Common myeloid progenitor, CD34-positive (primary cell): ENCODE data around the gene SLC22A2.

ENCODE experiments used
- CTCF ChIA-PET: fragments of 350-600 bp; sonication (Branson Sonifier 250); formaldehyde crosslinking; loops from one replicate; lab custom pipeline; 2021; ENCODE audit warnings: antibody characterized with exemption; lab: Charles Lee
- POLR2A ChIA-PET: fragments of 350-600 bp; sonication (Branson Sonifier 250); formaldehyde crosslinking; loops from one replicate; lab custom pipeline; 2021; ENCODE audit warnings: antibody characterized with exemption; lab: Charles Lee
- DNase-seq, 3 donors: peaks; one replicate each; pipeline versions ENCODE4 v3.0.0 to v3.0.0-alpha.2; 2013
- H3K27ac ChIP-seq, 2 experiments: 1 replicate in 1 of 2; 2 replicates in 1 of 2; pipeline ENCODE4 v1.7.0; 2013; ENCODE audit warnings: inconsistent platforms in 2 of 2, low read length in 2 of 2, mild to moderate bottlenecking in 2 of 2, low read depth in 1 of 2, moderate library complexity in 1 of 2; ENCODE audit not compliant: severe bottlenecking in 2 of 2, insufficient read depth in 1 of 2, poor library complexity in 1 of 2
- H3K27me3 ChIP-seq, 5 experiments: replicated peaks in 2 of 5; 1 replicate in 3 of 5; 2 replicates in 2 of 5; pipeline versions ENCODE4 v1.6.1 to v1.7.0; 2013; ENCODE audit warnings: low read length in 4 of 5, mild to moderate bottlenecking in 2 of 5, moderate library complexity in 2 of 5, inconsistent platforms in 1 of 5; ENCODE audit not compliant: insufficient read depth in 5 of 5, control insufficient read depth in 4 of 5
- H3K36me3 ChIP-seq, 4 experiments: 1 replicate in 2 of 4; 2 replicates in 2 of 4; pipeline versions ENCODE4 v1.6.1 to v1.7.0; 2013; ENCODE audit warnings: low read length in 3 of 4, control low read depth in 1 of 4, mild to moderate bottlenecking in 1 of 4; ENCODE audit not compliant: control insufficient read depth in 4 of 4, insufficient read depth in 4 of 4
- H3K4me1 ChIP-seq, 4 experiments: 1 replicate in 3 of 4; 2 replicates in 1 of 4; pipeline versions ENCODE4 v1.6.1 to v1.7.1; 2013; ENCODE audit warnings: low read length in 3 of 4, mild to moderate bottlenecking in 3 of 4, control low read depth in 1 of 4, inconsistent platforms in 1 of 4, moderate library complexity in 1 of 4; ENCODE audit not compliant: control insufficient read depth in 4 of 4, insufficient read depth in 4 of 4; ENCODE audit errors: control extremely low read depth in 1 of 4
- H3K4me3 ChIP-seq, 7 experiments: 1 replicate in 4 of 7; 2 replicates in 3 of 7; pipeline versions ENCODE4 v1.5.1 to v1.7.0; 2013; ENCODE audit warnings: mild to moderate bottlenecking in 7 of 7, low read length in 6 of 7, moderate library complexity in 6 of 7, inconsistent platforms in 2 of 7, low read depth in 2 of 7, control low read depth in 1 of 7; ENCODE audit not compliant: insufficient read depth in 4 of 7, control insufficient read depth in 1 of 7; ENCODE audit errors: extremely low read depth in 1 of 7
- H3K9me3 ChIP-seq, 5 experiments: 1 replicate in 4 of 5; 2 replicates in 1 of 5; pipeline versions ENCODE4 v1.6.1 to v1.7.1; 2013; ENCODE audit warnings: low read length in 4 of 5, mild to moderate bottlenecking in 2 of 5, inconsistent platforms in 1 of 5, low read depth in 1 of 5, moderate library complexity in 1 of 5; ENCODE audit not compliant: control insufficient read depth in 4 of 5, insufficient read depth in 2 of 5; ENCODE audit errors: control extremely low read depth in 1 of 5
- WGBS: methylation state at CpG from one replicate; pipeline ENCODE4 v1.1.5; 2013; ENCODE audit not compliant: insufficient coverage; 5-methylcytosine and 5-hydroxymethylcytosine counted together

Gene SLC22A2

DNA sequence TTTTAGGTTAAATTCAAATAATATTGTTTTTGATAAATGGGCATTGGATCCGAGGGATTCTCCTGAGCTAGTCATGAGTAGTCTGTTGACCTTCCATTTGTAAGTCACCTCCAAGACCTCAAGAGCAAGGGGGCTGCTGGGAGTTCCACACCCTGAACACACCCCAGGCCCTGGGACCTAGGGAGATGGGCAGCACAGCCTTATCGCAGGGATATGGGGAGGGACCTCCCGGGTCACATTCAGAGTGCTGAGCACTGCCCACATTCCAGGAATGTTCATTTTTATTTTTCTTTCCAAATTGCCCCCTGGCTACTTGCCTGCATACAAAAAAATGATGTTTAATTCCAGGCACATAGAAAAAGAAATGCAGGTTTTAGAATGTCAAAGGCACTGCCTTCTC is 55.5 kb downstream of the SLC22A2 start:
- ChIA-PET POLR2A (no interaction called here), CTCF (no interaction called here)
- no peak overlapping the region for H3K4me3 ChIP-seq
- H3K27ac ChIP-seq: no peak overlapping the region
- DNase-seq: no peak
- H3K27me3 ChIP-seq: no peaks in the 10 kb centered on the region
- H3K36me3 ChIP-seq: no peaks in the 10 kb centered on the region
- H3K4me1 ChIP-seq: no peaks in the 10 kb centered on the region
- peaks cover 0 to 5% (median 0%) of the 10 kb centered on the region in 5 experiments for H3K9me3 ChIP-seq
- WGBS: 92% methylated on average over 2 of the region's 3 CpGs

DNA sequence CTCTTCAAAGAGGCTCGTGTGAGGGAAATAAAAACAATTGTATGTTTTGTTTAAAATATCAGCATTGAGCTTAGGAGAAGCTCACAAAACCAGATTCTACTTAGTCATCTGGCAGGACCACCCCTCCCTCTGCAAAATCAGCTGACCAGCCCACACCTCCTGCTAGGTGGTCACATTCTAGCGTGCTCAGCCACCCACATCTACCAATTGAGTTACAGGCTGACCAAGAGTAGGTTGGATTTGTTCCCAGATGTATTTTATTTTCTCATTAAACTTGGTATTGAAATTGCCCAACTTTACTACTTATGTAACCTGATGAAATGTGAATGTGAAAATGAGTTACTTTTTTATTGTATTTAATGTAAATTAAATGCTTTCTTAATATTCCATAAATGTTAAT is 56.2 kb downstream of the SLC22A2 start:
- H3K36me3 ChIP-seq: no peaks in the 10 kb centered on the region
- H3K9me3 ChIP-seq: peaks cover 0 to 2% (median 0%) of the 10 kb centered on the region in 5 experiments
- H3K27ac ChIP-seq: no peak overlapping the region
- no peaks in the 10 kb centered on the region for H3K4me1 ChIP-seq
- CTCF ChIA-PET: no interaction called here
- POLR2A ChIA-PET: no interaction called here
- no peak overlapping the region for H3K4me3 ChIP-seq
- 83% methylated on average over 1 of the region's 2 CpGs for WGBS
- no peak for DNase-seq
- no peaks in the 10 kb centered on the region for H3K27me3 ChIP-seq

DNA sequence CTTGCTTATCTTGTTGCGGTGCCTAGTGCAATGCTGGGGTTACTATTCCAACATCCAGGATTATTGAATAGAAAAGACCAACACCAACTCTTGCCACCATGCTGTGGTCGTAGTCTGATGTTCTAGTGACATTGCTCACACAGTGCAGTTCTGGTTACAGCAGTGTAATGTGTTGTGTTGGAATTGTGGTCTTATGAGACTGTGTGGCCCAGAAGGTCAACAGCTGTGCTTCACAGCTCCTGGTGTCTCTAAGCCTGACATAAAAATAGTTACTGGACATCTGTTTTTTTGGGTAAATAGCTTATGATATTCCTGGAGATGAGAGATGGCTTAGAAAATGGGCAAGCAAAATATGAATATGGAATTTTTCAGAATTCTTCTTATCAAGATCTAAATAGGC is 57.6 kb downstream of the SLC22A2 start:
- POLR2A ChIA-PET: no interaction called here
- no peaks in the 10 kb centered on the region for H3K9me3 ChIP-seq
- no peak overlapping the region for H3K4me3 ChIP-seq
- WGBS: no CpG with 5 or more reads among the region's 2 CpGs
- CTCF ChIA-PET: no interaction called here
- DNase-seq: no peak
- H3K4me1 ChIP-seq: no peaks in the 10 kb centered on the region
- no peaks in the 10 kb centered on the region for H3K36me3 ChIP-seq
- no peak overlapping the region for H3K27ac ChIP-seq
- no peaks in the 10 kb centered on the region for H3K27me3 ChIP-seq

DNA sequence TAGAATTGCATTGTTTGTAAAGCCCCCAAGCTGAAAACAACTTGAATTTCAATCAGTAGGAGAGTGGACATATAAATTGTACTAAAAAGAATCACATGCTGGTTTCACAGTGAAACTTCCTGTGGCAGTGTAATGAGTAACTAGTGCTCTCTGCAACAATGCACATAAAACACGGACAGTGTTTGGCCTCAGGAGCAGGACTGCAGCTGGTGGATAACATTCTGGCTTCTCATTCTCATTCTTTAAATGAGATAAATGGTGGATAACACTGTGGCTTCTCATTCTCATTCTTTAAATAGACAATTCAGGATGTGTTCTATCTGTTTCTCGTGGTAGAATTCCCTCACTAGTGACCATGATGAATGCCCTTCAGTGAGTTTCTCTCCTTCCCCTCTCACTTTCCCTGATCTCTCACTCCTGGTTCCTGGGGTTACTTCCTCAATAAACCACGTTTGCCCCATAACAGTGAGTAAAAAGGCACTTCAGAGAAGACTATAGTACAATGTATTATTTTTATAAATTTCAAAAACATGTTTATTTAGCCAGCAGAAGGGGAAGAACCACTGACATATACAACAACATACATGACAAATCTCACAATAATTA is 59.9 kb downstream of the SLC22A2 start:
- Histone ChIP-seq H3K27me3 (no peaks in the 10 kb centered on the region), H3K36me3 (no peaks in the 10 kb centered on the region), H3K4me3 (no peak overlapping the region), H3K27ac (no peak overlapping the region), H3K9me3 (peaks cover 0 to 4% (median 0%) of the 10 kb centered on the region in 5 experiments), H3K4me1 (no peaks in the 10 kb centered on the region)
- DNase-seq: no peak
- WGBS: 11% methylated on average over 1 of the region's 3 CpGs
- ChIA-PET POLR2A (no interaction called here), CTCF (no interaction called here)

DNA sequence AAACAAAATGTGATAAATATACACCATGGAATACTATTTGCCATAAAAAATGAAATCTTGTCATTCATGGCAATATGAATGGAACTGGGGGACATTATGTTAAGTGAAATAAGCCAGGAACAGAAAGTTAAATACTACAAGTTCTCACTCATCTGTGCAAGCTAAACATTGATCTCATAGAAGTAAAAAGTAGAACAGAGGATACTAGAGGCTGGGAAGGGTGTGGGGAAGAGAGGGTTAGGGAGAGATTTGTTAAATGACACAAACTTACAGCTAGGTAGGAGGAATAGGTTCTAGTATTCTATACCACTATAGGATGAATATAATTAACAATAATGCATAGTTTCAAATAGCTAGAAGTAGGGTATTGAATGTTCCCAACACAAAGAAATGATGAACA is 61.0 kb downstream of the SLC22A2 start:
- ChIA-PET CTCF (no interaction called here), POLR2A (no interaction called here)
- H3K27ac ChIP-seq: no peak overlapping the region
- H3K4me3 ChIP-seq: no peak overlapping the region
- H3K27me3 ChIP-seq: no peaks in the 10 kb centered on the region
- no peaks in the 10 kb centered on the region for H3K36me3 ChIP-seq
- H3K9me3 ChIP-seq: peaks cover 0 to 9% (median 0%) of the 10 kb centered on the region in 5 experiments
- no peaks in the 10 kb centered on the region for H3K4me1 ChIP-seq
- no peak for DNase-seq

DNA sequence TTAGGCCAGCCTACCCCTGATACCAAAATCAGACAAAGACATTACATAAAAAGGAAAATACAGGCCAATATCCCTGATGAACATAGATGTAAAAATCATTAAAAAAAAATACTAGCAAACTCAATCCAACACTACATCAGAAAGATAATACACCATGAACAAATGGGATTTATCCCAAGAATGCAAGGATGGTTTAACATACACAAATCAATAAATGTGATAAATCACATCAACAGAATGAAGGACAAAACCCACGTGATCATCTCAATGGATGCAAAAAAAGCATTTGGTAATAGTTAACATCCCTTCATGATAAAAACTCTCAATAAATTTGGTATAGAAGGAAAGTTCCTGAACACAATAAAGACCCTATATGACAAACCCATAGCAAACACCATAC is 63.8 kb downstream of the SLC22A2 start:
- ChIA-PET POLR2A (no interaction called here), CTCF (no interaction called here)
- peaks cover 5 to 20% (median 5%) of the 10 kb centered on the region in 5 experiments for H3K9me3 ChIP-seq
- H3K27ac ChIP-seq: no peak overlapping the region
- no peaks in the 10 kb centered on the region for H3K4me1 ChIP-seq
- H3K27me3 ChIP-seq: no peaks in the 10 kb centered on the region
- H3K4me3 ChIP-seq: no peak overlapping the region
- no CpG with 5 or more reads among the region's 1 CpG for WGBS
- no peaks in the 10 kb centered on the region for H3K36me3 ChIP-seq
- DNase-seq: no peak

DNA sequence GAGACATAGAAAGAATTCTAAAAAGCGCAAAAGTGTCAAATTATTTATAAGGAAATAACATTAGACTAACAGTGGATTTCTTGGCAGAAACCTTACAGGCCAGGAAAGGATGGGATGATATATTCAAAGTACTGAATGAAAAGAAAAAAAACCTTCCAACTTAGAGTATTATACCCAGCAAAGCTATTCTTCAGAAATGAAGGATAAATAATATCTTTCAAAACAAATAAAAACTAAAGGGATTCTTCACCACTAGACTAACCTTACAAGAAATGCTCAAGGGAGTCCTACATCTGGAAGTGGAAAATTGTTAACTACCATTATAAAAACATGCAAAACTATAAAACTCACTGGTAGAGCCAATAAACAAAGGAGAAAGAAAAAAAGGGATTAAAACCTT is 65.8 kb downstream of the SLC22A2 start:
- Histone ChIP-seq H3K4me3 (no peak overlapping the region), H3K4me1 (no peaks in the 10 kb centered on the region), H3K36me3 (no peaks in the 10 kb centered on the region), H3K27me3 (no peaks in the 10 kb centered on the region), H3K27ac (no peak overlapping the region), H3K9me3 (peaks cover 5 to 20% (median 5%) of the 10 kb centered on the region in 5 experiments)
- WGBS: no CpG with 5 or more reads among the region's 1 CpG
- CTCF ChIA-PET: no interaction called here
- DNase-seq: no peak
- POLR2A ChIA-PET: no interaction called here
